ENCODE measurements around the gene NFIB. TPM values are rescaled to one million over a fixed set of nuclear protein-coding genes. Genes with fewer than 3 reads are reported as not detected.

NFIB gene
- total RNA-seq, 1 donor from 2014 or later = 1.5 TPM

GRCh38 chr9:14344941-14345353 lies 31.0 kb upstream of the NFIB start:
- Mint-ChIP-seq H3K4me3 (ENCODE audit: unreplicated experiment) (no peak overlapping the region), H3K27me3 (ENCODE audit: unreplicated experiment) (peaks cover 31% of the 10 kb centered on the region), H3K4me1 (ENCODE audit: low read depth, unreplicated experiment) (peaks cover 20% of the 10 kb centered on the region), H3K9me3 (ENCODE audit: unreplicated experiment) (peaks cover 5% of the 10 kb centered on the region), H3K27ac (ENCODE audit: unreplicated experiment) (no peak overlapping the region), H3K36me3 (ENCODE audit: unreplicated experiment) (no peaks in the 10 kb centered on the region)
- no peak for DNase-seq
- no peak for TF ChIP-seq CTCF (IDR thresholded peaks at IDR 0.05; ENCODE audit: partially characterized antibody, unreplicated experiment)

GRCh38 chr9:14344053-14344524 lies 30.1 kb upstream of the NFIB start:
- no peak for DNase-seq
- peaks cover 3% of the 10 kb centered on the region for H3K9me3 Mint-ChIP-seq (ENCODE audit: unreplicated experiment)
- no peak overlapping the region for H3K4me3 Mint-ChIP-seq (ENCODE audit: unreplicated experiment)
- TF ChIP-seq CTCF (IDR thresholded peaks at IDR 0.05; ENCODE audit: partially characterized antibody, unreplicated experiment) = no peak
- no peak overlapping the region for H3K27ac Mint-ChIP-seq (ENCODE audit: unreplicated experiment)
- peaks cover 12% of the 10 kb centered on the region for H3K4me1 Mint-ChIP-seq (ENCODE audit: low read depth, unreplicated experiment)
- H3K36me3 Mint-ChIP-seq (ENCODE audit: unreplicated experiment) = no peaks in the 10 kb centered on the region
- peaks cover 25% of the 10 kb centered on the region for H3K27me3 Mint-ChIP-seq (ENCODE audit: unreplicated experiment)

- H3K9me3 Mint-ChIP-seq (ENCODE audit: unreplicated experiment) = peaks cover 2% of the 10 kb centered on the region
- H3K4me1 Mint-ChIP-seq (ENCODE audit: low read depth, unreplicated experiment) = peaks cover 8% of the 10 kb centered on the region
- DNase-seq = no peak
- H3K36me3 Mint-ChIP-seq (ENCODE audit: unreplicated experiment) = no peaks in the 10 kb centered on the region
- H3K27ac Mint-ChIP-seq (ENCODE audit: unreplicated experiment) = no peak overlapping the region
- peaks cover 20% of the 10 kb centered on the region for H3K27me3 Mint-ChIP-seq (ENCODE audit: unreplicated experiment)
- H3K4me3 Mint-ChIP-seq (ENCODE audit: unreplicated experiment) = no peak overlapping the region
- TF ChIP-seq CTCF (IDR thresholded peaks at IDR 0.05; ENCODE audit: partially characterized antibody, unreplicated experiment) = no peak
These were observed 29.5 kb upstream of the NFIB start for GRCh38 chr9:14343261-14344031.

GRCh38 chr9:14342736-14343135 lies 28.8 kb upstream of the NFIB start:
- peaks cover 8% of the 10 kb centered on the region for H3K4me1 Mint-ChIP-seq (ENCODE audit: low read depth, unreplicated experiment)
- no peaks in the 10 kb centered on the region for H3K36me3 Mint-ChIP-seq (ENCODE audit: unreplicated experiment)
- peaks cover 20% of the 10 kb centered on the region for H3K27me3 Mint-ChIP-seq (ENCODE audit: unreplicated experiment)
- no peak overlapping the region for H3K27ac Mint-ChIP-seq (ENCODE audit: unreplicated experiment)
- H3K9me3 Mint-ChIP-seq (ENCODE audit: unreplicated experiment) = peaks cover 2% of the 10 kb centered on the region
- no peak for DNase-seq
- H3K4me3 Mint-ChIP-seq (ENCODE audit: unreplicated experiment) = no peak overlapping the region
- TF ChIP-seq CTCF (IDR thresholded peaks at IDR 0.05; ENCODE audit: partially characterized antibody, unreplicated experiment) = no peak

GRCh38 chr9:14341437-14342122 lies 27.6 kb upstream of the NFIB start:
- no peak for TF ChIP-seq CTCF (IDR thresholded peaks at IDR 0.05; ENCODE audit: partially characterized antibody, unreplicated experiment)
- DNase-seq = no peak
- Mint-ChIP-seq H3K27ac (ENCODE audit: unreplicated experiment) (no peak overlapping the region), H3K9me3 (ENCODE audit: unreplicated experiment) (peaks cover 2% of the 10 kb centered on the region), H3K4me1 (ENCODE audit: low read depth, unreplicated experiment) (peaks cover 6% of the 10 kb centered on the region), H3K27me3 (ENCODE audit: unreplicated experiment) (peaks cover 17% of the 10 kb centered on the region), H3K4me3 (ENCODE audit: unreplicated experiment) (no peak overlapping the region), H3K36me3 (ENCODE audit: unreplicated experiment) (no peaks in the 10 kb centered on the region)

Data from glutamatergic neuron (in vitro differentiated cells).